ENCODE data around the gene FUT7. TPM values are rescaled to one million over a fixed set of nuclear protein-coding genes. Genes with fewer than 3 reads are reported as not detected.
A peak's percentile ranks its signal among the peaks of the same experiment; 100 is the strongest.

FUT7 gene
- total RNA-seq = 10 to 100 TPM; 10.0 to 17.8 TPM

GRCh38 chr9:137031904-137032640, at the start of gene FUT7:
Gene FUT7 (minus strand): TSS chr9:137032088. CDS start chr9:137031991, 97 bp downstream.
- Mint-ChIP-seq H3K4me3 (peak within 1 kb of the TSS; percentile 85), H3K36me3 (no peaks in the 10 kb centered on the region), H3K4me1 (ENCODE audit: low read depth in 2 of 2) (peaks cover 42 to 52% of the 10 kb centered on the region in 2 donors), H3K27ac (peak within 1 kb of the TSS; percentile 91 to 94), H3K9me3 (no peaks in the 10 kb centered on the region), H3K27me3 (no peaks in the 10 kb centered on the region)
- DNase-seq (ENCODE audit: low spot score) (no peak), ATAC-seq (no peak)

DNA sequence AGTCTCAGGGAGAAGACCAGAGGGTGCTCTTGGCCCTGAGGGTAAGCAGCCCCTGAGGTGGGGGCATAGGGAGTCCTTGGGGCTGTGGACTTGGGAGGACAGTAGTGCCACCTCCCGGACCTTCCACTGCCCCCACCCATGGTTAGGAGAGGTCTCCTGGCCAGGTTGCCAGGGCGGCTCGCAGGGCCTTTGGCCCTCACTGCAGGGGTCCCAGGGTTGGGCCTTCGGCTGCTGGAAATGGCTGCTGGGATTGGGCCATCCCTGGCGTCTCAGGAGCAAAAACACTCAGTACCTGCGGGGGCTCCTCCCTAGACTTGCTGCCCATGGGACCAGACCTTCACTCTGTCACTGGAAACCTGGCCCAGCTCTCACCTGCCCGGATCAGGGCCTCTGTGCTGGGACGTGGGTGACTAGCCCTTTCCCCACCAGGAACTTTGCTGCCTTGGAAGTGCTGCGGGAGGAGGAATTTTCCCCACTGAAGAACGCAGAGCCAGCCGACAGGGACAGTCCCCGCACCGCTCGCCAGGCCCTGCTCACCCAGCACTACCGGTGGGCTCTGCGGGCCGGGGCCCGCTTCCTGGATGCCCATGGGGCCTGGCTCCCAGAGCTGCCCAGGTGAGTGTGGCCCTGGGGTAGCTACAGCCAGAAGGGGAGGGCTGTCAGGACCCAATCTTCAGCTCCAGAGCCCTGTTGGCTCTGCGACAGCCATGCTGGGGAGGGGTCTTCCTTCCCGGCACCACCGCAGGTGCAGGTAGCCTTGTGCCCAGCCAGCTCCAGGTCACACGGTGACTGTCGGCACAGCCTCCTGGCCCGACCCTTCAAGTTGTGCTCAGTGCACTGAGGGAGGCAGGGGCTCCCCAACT, 48.6 kb upstream of the FUT7 start:
- Mint-ChIP-seq H3K27ac (no peak overlapping the region), H3K9me3 (no peaks in the 10 kb centered on the region), H3K36me3 (no peaks in the 10 kb centered on the region), H3K4me3 (no peak overlapping the region), H3K4me1 (ENCODE audit: low read depth in 2 of 2) (peaks cover 2 to 3% of the 10 kb centered on the region in 2 donors), H3K27me3 (no peaks in the 10 kb centered on the region)
- ATAC-seq = no peak
- no peak for DNase-seq (ENCODE audit: low spot score)

GRCh38 chr9:137079401-137079787, 47.5 kb upstream of the FUT7 start:
- no peaks in the 10 kb centered on the region for H3K27me3 Mint-ChIP-seq
- no peaks in the 10 kb centered on the region for H3K9me3 Mint-ChIP-seq
- H3K4me1 Mint-ChIP-seq (ENCODE audit: low read depth in 2 of 2) = peaks cover 0 to 3% of the 10 kb centered on the region in 2 donors
- H3K4me3 Mint-ChIP-seq = no peak overlapping the region
- no peak for DNase-seq (ENCODE audit: low spot score)
- ATAC-seq = no peak
- H3K36me3 Mint-ChIP-seq = no peaks in the 10 kb centered on the region
- no peak overlapping the region for H3K27ac Mint-ChIP-seq

DNA sequence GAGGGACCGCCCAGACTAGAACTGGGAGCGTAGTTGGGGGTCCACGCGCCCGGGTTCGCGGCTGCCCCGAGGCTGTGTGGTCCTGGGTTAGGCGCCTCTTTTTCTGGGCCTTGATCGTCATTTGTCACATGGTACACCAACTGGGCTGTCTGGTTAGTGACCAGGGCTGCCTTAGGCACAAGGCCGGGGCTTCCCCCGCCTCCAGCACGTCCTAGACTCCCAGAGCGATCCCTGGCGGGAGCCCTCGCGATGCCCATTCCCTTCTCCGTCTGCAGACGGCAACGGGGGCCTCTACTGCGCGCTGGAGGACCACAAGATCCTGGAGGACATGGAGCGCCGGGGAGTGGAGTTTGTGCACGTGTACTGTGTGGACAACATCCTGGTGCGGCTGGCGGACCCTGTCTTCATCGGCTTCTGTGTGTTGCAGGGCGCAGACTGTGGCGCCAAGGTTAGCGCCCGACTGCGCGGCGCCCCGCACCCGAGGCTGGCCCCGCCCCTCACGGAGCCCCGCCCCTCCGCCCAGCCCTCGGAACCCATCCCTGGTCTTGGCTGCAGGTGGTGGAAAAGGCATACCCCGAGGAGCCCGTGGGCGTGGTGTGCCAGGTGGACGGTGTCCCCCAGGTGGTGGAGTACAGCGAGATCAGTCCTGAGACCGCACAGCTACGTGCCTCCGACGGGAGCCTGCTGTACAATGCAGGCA, 47.0 kb upstream of the FUT7 start:
- no peak for DNase-seq (ENCODE audit: low spot score)
- Mint-ChIP-seq H3K36me3 (no peaks in the 10 kb centered on the region), H3K4me3 (peak overlapping the region; percentile 77), H3K9me3 (no peaks in the 10 kb centered on the region), H3K4me1 (ENCODE audit: low read depth in 2 of 2) (peaks cover 0 to 4% of the 10 kb centered on the region in 2 donors), H3K27ac (no peak overlapping the region), H3K27me3 (no peaks in the 10 kb centered on the region)
- ATAC-seq = no peak

GRCh38 chr9:137077758-137078693, 46.1 kb upstream of the FUT7 start:
- Mint-ChIP-seq H3K27ac (no peak overlapping the region), H3K36me3 (no peaks in the 10 kb centered on the region), H3K27me3 (no peaks in the 10 kb centered on the region), H3K4me1 (ENCODE audit: low read depth in 2 of 2) (peaks cover 5 to 6% of the 10 kb centered on the region in 2 donors), H3K4me3 (peak overlapping the region; percentile 77), H3K9me3 (no peaks in the 10 kb centered on the region)
- DNase-seq (ENCODE audit: low spot score) = peak; percentile 79
- peak; percentile 59 to 65 for ATAC-seq

- Mint-ChIP-seq H3K36me3 (no peaks in the 10 kb centered on the region), H3K4me1 (ENCODE audit: low read depth in 2 of 2) (peaks cover 5 to 6% of the 10 kb centered on the region in 2 donors), H3K27ac (no peak within 1 kb of the TSS), H3K27me3 (no peaks in the 10 kb centered on the region), H3K4me3 (peak within 1 kb of the TSS; percentile 77), H3K9me3 (no peaks in the 10 kb centered on the region)
- DNase-seq (ENCODE audit: low spot score) (peak; percentile 83), ATAC-seq (peak; percentile 81 to 86)
These were observed 45.3 kb upstream of the FUT7 start, which contains the start of gene UAP1L1 for GRCh38 chr9:137077010-137077747. Gene UAP1L1 (plus strand): TSS chr9:137077517. CDS start chr9:137077533, 16 bp downstream.

DNA sequence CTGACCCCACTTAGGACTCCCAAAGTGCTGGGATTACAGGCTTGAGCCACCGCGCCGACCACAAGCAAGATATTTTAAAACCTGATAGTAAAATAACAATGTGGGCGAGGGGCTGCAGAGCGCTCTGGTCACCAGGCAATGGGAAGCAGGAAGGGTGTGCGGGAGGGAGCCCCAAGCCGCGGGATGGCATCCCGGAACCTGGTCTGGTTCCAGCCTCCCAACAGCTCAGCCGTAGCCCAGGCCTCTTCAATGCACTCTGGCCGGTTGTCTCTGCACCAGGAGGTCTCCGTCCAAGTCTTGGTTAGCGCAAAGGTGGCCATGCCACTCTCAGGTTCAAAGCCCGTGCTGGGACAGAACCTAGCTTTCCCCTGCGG, 44.7 kb upstream of the FUT7 start:
- ATAC-seq (no peak), DNase-seq (ENCODE audit: low spot score) (no peak)
- Mint-ChIP-seq H3K27ac (no peak overlapping the region), H3K4me1 (ENCODE audit: low read depth in 2 of 2) (peaks cover 5 to 8% of the 10 kb centered on the region in 2 donors), H3K27me3 (no peaks in the 10 kb centered on the region), H3K9me3 (no peaks in the 10 kb centered on the region), H3K4me3 (peak overlapping the region; percentile 36), H3K36me3 (no peaks in the 10 kb centered on the region)

GRCh38 chr9:137075275-137075775, 43.4 kb upstream of the FUT7 start:
- no peaks in the 10 kb centered on the region for H3K27me3 Mint-ChIP-seq
- H3K27ac Mint-ChIP-seq = no peak overlapping the region
- no peak overlapping the region for H3K4me3 Mint-ChIP-seq
- H3K4me1 Mint-ChIP-seq (ENCODE audit: low read depth in 2 of 2) = peaks cover 13 to 16% of the 10 kb centered on the region in 2 donors
- H3K36me3 Mint-ChIP-seq = no peaks in the 10 kb centered on the region
- DNase-seq (ENCODE audit: low spot score) = no peak
- no peaks in the 10 kb centered on the region for H3K9me3 Mint-ChIP-seq
- no peak for ATAC-seq

GRCh38 chr9:137074657-137075274, 42.9 kb upstream of the FUT7 start:
- H3K27ac Mint-ChIP-seq = no peak overlapping the region
- H3K27me3 Mint-ChIP-seq = no peaks in the 10 kb centered on the region
- DNase-seq (ENCODE audit: low spot score) = no peak
- no peak for ATAC-seq
- no peak overlapping the region for H3K4me3 Mint-ChIP-seq
- H3K9me3 Mint-ChIP-seq = no peaks in the 10 kb centered on the region
- H3K36me3 Mint-ChIP-seq = no peaks in the 10 kb centered on the region
- H3K4me1 Mint-ChIP-seq (ENCODE audit: low read depth in 2 of 2) = peaks cover 13 to 14% of the 10 kb centered on the region in 2 donors

DNA sequence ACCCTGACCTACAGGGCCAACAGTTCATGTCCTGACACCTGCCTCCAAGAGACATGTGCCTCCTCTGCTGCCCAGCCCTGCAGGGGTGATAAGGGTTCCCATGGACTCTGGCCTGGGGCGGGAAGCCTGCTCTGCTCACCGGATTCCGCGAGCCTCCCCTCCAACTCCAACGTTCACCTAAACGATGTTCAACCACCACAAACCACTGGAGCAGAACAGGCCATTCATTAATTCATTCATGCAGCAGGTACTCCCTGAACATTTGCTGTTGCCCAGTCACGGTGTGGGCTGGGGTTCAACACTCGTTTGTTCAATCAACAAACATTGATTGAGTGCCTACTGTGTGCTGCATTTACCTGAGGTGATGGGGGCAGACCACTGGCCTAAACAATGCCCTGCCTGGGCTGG, 42.1 kb upstream of the FUT7 start:
- Mint-ChIP-seq H3K27me3 (no peaks in the 10 kb centered on the region), H3K9me3 (no peaks in the 10 kb centered on the region), H3K4me1 (ENCODE audit: low read depth in 2 of 2) (peaks cover 13% of the 10 kb centered on the region in 2 donors), H3K36me3 (no peaks in the 10 kb centered on the region), H3K27ac (peak overlapping the region; percentile 39 to 58), H3K4me3 (no peak overlapping the region)
- ATAC-seq (no peak), DNase-seq (ENCODE audit: low spot score) (no peak)

- H3K27me3 Mint-ChIP-seq = no peaks in the 10 kb centered on the region
- no peaks in the 10 kb centered on the region for H3K36me3 Mint-ChIP-seq
- H3K27ac Mint-ChIP-seq = peak overlapping the region; percentile 89 to 90
- peak overlapping the region; percentile 88 for H3K4me3 Mint-ChIP-seq
- DNase-seq (ENCODE audit: low spot score) (no peak), ATAC-seq (no peak)
- no peaks in the 10 kb centered on the region for H3K9me3 Mint-ChIP-seq
- H3K4me1 Mint-ChIP-seq (ENCODE audit: low read depth in 2 of 2) = peaks cover 18 to 19% of the 10 kb centered on the region in 2 donors
These were observed 39.4 kb upstream of the FUT7 start for GRCh38 chr9:137071282-137071681.

- no peak for ATAC-seq
- Mint-ChIP-seq H3K27me3 (no peaks in the 10 kb centered on the region), H3K4me3 (peak overlapping the region; percentile 88), H3K4me1 (ENCODE audit: low read depth in 2 of 2) (peaks cover 18 to 19% of the 10 kb centered on the region in 2 donors), H3K36me3 (no peaks in the 10 kb centered on the region), H3K27ac (peak overlapping the region; percentile 89 to 90), H3K9me3 (no peaks in the 10 kb centered on the region)
- DNase-seq (ENCODE audit: low spot score) = no peak
These were observed 39.0 kb upstream of the FUT7 start for GRCh38 chr9:137070906-137071275.
